ENCODE measurements around the gene C1orf116. TPM values are rescaled to one million over a fixed set of nuclear protein-coding genes. Genes with fewer than 3 reads are reported as not detected.

The C1orf116 gene
- total RNA-seq, 1 donor from 2014 or later = 21.6 TPM

DNA sequence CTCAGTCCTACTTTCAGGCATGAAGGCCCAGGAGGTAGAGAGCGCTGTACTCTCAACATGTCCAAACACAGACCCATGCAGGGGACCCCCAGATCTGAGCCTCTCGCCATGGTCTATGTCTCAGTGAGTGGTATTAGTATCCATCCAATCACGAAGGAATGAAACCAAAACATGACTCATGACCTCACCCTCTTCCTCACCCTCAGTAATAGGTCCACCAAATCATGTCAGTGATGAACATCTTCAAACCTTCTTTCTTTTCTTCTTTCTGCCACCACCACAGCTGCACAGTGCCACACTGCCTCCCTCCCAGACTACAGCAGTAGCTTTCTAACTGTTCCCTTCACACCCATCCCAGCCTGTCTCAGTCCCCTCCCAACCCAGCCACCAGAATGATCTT lies 16.8 kb downstream of the C1orf116 start:
- no peak overlapping the region for H3K4me3 ChIP-seq (ENCODE audit: low read depth, low read length)
- TF ChIP-seq, protein P1, sequence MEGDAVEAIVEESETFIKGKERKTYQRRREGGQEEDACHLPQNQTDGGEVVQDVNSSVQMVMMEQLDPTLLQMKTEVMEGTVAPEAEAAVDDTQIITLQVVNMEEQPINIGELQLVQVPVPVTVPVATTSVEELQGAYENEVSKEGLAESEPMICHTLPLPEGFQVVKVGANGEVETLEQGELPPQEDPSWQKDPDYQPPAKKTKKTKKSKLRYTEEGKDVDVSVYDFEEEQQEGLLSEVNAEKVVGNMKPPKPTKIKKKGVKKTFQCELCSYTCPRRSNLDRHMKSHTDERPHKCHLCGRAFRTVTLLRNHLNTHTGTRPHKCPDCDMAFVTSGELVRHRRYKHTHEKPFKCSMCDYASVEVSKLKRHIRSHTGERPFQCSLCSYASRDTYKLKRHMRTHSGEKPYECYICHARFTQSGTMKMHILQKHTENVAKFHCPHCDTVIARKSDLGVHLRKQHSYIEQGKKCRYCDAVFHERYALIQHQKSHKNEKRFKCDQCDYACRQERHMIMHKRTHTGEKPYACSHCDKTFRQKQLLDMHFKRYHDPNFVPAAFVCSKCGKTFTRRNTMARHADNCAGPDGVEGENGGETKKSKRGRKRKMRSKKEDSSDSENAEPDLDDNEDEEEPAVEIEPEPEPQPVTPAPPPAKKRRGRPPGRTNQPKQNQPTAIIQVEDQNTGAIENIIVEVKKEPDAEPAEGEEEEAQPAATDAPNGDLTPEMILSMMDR (conservative IDR thresholded peaks at IDR 0.05; ENCODE audit: low read depth, low read length) = no peak
- no peak for DNase-seq (ENCODE audit: low read depth)

DNA sequence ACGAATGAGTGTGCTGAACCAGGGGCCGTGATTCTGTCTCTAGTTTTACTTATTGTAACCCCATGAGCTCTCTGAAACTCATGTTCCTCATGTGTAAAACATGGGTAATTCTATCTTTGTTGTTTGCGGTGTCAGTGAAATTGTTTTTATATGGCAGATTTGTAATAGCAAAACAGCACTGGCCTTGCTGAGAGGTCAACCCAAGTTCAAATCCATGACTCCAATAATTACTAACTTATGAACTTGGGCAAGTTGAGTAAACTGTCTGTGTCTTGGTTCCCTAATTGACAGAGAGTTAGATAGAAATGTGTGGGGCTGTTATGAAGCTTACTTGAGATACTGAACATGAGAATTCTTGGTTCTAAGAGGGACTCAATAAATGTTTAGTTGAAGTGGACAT lies 17.8 kb downstream of the C1orf116 start:
- H3K4me3 ChIP-seq (ENCODE audit: low read depth, low read length) = no peak overlapping the region
- TF ChIP-seq, protein P1 (conservative IDR thresholded peaks at IDR 0.05; ENCODE audit: low read depth, low read length) = no peak
- no peak for DNase-seq (ENCODE audit: low read depth)

GRCh38 chr1:207013321-207014085 lies 19.1 kb downstream of the C1orf116 start:
- TF ChIP-seq, protein P1 (conservative IDR thresholded peaks at IDR 0.05; ENCODE audit: low read depth, low read length) = no peak
- H3K4me3 ChIP-seq (ENCODE audit: low read depth, low read length) = no peak overlapping the region
- no peak for DNase-seq (ENCODE audit: low read depth)

- TF ChIP-seq, protein P1 (conservative IDR thresholded peaks at IDR 0.05; ENCODE audit: low read depth, low read length) = no peak
- DNase-seq (ENCODE audit: low read depth) = no peak
- no peak overlapping the region for H3K4me3 ChIP-seq (ENCODE audit: low read depth, low read length)
Observed at GRCh38 chr1:207010726-207011125, 21.8 kb downstream of the C1orf116 start.

DNA sequence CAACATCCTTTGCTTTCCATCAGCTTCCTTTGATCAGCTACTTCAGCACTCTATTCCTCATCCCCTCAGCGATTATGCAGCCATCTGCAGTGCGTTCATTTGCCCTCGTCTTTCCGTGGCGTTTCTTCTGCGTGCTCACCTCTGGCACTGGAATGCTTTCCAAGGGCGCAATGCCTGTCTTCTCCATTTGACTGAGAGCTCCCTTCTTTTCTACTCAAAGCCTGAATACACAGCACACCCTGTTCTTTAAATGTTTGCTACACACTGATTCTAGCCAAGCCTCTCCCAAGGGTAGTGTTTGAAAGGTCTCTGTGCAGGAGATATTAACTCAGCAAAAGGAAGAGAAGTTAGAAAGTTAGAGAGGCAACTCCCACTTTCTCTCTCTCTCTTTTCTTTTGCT lies 22.6 kb downstream of the C1orf116 start:
- no peak for DNase-seq (ENCODE audit: low read depth)
- H3K4me3 ChIP-seq (ENCODE audit: low read depth, low read length) = no peak overlapping the region
- TF ChIP-seq, protein P1 (conservative IDR thresholded peaks at IDR 0.05; ENCODE audit: low read depth, low read length) = no peak

DNA sequence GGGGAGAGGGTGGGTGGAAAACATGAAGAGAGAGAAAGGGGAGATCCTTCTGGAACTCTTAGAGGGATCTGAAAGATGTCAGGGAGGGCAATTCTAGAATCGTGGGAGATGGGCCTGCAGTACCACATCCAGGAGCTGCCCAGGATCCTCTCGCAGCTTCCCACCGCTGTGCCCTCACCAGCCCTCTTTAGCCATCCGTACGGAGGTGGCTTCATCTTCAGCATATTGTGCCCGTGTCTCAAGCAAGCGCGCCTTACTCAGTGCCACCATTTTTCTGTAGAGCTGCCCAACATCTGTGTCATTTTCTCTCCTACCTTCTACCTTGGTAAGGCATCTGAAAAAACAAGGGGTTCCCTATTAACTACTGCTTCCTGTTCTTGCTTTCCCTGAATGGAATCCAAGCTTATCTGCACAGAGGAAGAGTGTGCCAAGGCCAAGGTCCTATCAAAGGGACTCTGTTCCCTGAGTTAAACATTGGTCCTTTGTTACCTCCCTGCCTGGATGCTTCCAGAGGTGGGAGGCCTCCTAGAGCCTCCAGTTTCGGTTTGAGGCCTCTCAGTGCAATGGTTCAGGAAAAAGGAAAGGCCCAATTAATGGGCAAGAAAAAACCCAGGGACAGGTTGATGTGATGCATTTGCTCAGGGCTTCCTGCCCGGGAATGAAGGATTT lies 23.2 kb downstream of the C1orf116 start:
- TF ChIP-seq, protein P1 (conservative IDR thresholded peaks at IDR 0.05; ENCODE audit: low read depth, low read length) = no peak
- H3K4me3 ChIP-seq (ENCODE audit: low read depth, low read length) = no peak overlapping the region
- no peak for DNase-seq (ENCODE audit: low read depth)

Data from epithelial cell of proximal tubule (primary cell).